ENCODE data around the gene NME4.

NME4 gene

DNA sequence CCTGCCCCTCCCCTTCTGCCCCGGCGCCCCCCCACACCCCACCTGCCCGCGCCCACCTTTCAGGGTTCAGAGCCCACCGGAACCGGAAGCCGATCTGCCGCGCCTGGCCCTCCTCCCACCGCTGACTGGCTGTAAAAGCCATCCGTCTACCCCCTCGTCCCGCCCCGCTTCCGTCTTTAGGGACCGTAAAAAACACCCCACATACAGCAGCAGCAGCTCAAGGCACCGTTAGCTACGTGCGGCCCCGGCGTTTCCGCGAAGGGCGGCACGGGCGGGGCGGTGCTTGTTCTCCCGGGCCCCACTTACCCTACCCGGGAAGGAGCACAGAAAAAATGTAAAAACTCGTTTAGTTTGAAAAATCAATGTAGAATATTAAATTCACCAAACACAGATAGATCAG, 26.6 kb upstream of the NME4 start, which contains the start of gene MRPL28:
Gene MRPL28, minus strand, starts transcription at position 96 of the 400 bp plus-strand sequence. CDS start 320 bp downstream, outside the sequence.
- TF ChIP-seq, protein P1, sequence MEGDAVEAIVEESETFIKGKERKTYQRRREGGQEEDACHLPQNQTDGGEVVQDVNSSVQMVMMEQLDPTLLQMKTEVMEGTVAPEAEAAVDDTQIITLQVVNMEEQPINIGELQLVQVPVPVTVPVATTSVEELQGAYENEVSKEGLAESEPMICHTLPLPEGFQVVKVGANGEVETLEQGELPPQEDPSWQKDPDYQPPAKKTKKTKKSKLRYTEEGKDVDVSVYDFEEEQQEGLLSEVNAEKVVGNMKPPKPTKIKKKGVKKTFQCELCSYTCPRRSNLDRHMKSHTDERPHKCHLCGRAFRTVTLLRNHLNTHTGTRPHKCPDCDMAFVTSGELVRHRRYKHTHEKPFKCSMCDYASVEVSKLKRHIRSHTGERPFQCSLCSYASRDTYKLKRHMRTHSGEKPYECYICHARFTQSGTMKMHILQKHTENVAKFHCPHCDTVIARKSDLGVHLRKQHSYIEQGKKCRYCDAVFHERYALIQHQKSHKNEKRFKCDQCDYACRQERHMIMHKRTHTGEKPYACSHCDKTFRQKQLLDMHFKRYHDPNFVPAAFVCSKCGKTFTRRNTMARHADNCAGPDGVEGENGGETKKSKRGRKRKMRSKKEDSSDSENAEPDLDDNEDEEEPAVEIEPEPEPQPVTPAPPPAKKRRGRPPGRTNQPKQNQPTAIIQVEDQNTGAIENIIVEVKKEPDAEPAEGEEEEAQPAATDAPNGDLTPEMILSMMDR (IDR thresholded peaks at IDR 0.05; ENCODE audit: low read length, missing control alignments): no peak
- peak within 1 kb of the TSS; percentile 47 for H3K4me3 ChIP-seq (replicated peaks; ENCODE audit: low read depth, low read length)
- DNase-seq (ENCODE audit: low read depth): peak; percentile 96

DNA sequence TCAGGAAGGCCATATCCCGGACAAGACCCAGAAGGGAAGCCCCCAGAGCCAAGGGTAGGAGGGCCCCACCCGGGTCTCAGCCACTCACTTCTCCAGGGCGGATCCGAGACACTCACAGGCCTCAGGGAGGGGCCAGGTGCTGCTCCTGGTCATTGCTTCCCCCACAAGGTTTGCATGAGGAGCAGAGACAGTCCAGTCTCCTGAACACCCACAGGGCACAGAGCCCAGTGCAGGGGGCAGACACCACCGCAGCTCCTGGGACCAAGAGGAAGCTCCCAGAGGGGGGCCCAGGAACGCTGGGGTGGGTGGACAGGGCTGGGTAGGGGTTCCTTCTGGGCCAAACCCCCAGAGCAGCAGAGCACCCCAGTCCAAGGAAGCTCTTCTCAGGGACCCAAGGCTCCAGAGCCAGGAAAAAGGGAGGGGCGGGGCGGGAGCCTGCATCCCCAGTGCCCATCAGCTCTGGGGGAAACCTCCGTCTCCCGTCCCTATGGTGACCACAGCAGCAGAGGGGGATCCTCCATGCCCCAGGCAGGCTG, 26.0 kb upstream of the NME4 start:
- DNase-seq (ENCODE audit: low read depth): no peak
- H3K4me3 ChIP-seq (replicated peaks; ENCODE audit: low read depth, low read length): peak overlapping the region; percentile 47
- TF ChIP-seq, protein P1 (IDR thresholded peaks at IDR 0.05; ENCODE audit: low read length, missing control alignments): no peak

DNA sequence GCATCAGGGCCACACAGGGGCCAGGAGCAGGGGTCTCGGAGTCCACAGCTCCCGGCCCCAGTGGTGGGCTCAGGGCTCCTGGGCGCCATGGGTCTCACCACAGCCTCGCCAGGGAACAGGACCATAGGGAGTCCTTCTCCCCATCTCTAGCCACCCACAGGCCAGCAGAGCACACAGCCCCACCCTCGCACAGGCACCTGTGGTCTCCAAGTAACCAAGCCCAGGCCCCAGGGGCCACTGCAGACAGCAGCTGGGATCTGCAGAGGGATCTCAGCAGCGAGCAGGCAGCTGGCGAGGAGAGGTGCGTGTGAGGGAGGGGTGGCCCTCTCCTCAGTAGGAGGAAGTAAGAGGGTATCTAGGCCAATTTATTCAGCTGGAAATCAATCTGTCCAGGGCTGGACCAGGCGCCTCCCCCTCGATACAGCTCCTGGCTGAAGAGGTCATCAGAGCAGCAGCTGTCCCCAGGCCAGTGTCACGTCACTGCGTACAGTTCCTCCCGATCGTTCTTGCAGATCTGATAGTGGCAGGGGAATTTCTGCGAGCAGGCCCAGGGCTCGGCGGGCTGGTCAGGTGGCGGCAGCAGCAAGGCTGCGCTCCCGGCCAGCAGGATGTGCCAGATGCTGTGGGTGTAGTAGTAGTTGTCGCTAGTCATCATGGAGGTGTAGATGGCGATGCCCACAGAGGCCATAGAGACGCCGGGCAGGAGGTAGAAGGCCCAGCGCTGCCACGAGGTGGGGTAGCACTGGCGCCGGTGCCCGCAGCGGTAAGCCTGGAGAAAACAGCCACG, 25.3 kb upstream of the NME4 start:
- no peak for DNase-seq (ENCODE audit: low read depth)
- H3K4me3 ChIP-seq (replicated peaks; ENCODE audit: low read depth, low read length): no peak overlapping the region
- TF ChIP-seq, protein P1 (IDR thresholded peaks at IDR 0.05; ENCODE audit: low read length, missing control alignments): no peak

DNA sequence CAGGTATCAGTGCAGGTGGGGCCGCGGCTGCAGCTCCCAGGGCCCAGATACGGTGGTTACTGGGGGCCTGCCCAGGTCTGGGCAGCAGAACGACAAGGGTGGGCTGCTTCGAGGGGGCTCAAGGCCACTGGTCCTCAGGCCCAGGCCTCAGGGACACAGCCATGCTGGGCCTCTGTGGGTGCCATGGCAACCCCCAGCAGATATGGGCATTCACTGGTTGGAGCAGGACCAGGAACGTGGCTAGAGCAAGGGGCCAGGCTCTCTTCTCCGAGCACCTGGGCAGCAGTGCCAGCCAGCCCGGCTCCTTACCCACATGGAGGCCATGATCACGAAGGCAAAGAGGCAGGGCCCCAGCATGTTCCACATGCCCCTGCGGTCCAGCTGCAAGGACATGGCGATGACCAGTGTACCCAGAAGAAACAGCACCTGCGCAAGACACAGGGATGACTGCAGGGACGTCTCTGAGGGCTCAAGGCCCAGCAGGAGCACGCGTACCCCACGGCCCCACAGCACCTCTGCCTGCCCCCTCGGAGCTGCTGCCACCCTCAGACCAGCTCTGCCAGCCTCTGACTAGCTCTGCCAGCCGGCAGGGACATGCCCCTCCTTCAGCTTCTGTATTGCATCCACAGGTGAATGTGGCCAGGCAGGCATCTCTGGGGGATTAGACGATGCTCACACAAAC, 24.6 kb upstream of the NME4 start:
- H3K4me3 ChIP-seq (replicated peaks; ENCODE audit: low read depth, low read length): no peak overlapping the region
- TF ChIP-seq, protein P1 (IDR thresholded peaks at IDR 0.05; ENCODE audit: low read length, missing control alignments): no peak
- no peak for DNase-seq (ENCODE audit: low read depth)

DNA sequence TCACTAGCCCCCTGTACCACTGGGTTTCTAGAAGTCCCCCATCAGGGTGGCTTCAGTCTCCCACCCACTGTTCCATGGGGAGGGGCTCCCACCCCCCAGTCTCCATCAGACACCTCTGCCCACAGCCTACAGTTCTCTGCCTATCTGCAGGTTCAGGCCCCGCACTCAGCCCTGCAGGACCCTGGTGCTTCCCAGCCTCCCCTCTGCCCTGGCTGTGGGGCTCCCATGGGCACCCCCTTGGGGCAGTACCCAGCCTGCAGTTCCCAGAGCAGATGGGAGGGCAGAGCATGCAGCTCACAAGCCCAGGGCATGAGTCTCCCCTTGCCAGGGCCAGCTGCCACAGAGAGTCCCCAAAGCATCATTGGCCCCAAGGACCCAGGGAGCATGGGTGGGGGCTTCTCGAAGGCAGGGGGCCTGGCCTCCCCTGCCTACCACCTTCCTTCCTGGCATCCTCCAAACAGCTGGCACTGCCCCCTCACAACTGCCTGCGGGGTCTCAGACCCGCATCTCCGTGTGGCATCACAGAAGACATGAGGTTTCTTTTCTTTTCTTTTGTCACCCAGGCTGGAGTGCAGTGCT, 23.9 kb upstream of the NME4 start:
- TF ChIP-seq, protein P1 (IDR thresholded peaks at IDR 0.05; ENCODE audit: low read length, missing control alignments): no peak
- H3K4me3 ChIP-seq (replicated peaks; ENCODE audit: low read depth, low read length): no peak overlapping the region
- no peak for DNase-seq (ENCODE audit: low read depth)

DNA sequence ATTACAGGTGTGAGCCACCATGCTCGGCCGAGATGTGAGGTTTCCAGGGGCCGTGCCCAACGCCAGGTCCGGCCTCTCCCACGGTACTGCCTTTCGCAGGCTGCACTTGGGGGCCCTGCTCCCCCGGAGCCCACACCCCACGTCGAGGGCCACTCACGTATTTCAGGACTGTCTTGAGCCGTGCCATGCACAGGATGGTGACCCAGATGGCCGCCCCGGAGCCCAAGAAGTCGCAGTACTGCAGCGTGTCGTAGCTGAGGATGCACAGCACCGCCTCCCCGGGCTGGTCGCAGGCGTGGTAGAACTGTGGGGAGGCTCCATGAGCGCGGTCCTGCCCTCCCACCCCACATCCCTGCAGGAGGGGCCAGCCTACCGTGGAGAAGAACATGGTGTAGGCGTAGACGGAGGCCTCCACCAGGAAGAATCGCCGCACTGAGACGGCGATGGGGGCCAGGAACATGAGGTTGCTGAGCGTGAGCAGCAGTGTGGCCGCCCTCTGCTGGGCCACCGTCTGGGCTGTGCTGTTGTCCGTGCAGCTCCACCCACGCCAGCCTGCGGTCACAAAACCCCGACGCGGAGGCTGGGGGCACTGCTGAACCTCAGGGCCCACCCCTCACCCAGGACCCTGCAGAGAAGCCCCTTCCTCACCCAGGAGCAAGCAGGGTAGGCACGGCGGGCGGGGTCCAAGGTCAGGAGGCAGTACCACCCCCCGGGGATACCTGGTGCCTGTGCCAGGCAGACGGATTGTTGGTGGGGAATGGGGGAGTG, 23.0 kb upstream of the NME4 start:
- DNase-seq (ENCODE audit: low read depth): no peak
- no peak overlapping the region for H3K4me3 ChIP-seq (replicated peaks; ENCODE audit: low read depth, low read length)
- TF ChIP-seq, protein P1 (IDR thresholded peaks at IDR 0.05; ENCODE audit: low read length, missing control alignments): no peak
